SW 1271 (cell line): Measurements from ENCODE around the gene CRACR2B.

Experiments
- DNase-seq, 2 experiments: peaks; one replicate each; lab custom pipeline; 2025; lab: John Stamatoyannopoulos, UW

The CRACR2B gene

DNA sequence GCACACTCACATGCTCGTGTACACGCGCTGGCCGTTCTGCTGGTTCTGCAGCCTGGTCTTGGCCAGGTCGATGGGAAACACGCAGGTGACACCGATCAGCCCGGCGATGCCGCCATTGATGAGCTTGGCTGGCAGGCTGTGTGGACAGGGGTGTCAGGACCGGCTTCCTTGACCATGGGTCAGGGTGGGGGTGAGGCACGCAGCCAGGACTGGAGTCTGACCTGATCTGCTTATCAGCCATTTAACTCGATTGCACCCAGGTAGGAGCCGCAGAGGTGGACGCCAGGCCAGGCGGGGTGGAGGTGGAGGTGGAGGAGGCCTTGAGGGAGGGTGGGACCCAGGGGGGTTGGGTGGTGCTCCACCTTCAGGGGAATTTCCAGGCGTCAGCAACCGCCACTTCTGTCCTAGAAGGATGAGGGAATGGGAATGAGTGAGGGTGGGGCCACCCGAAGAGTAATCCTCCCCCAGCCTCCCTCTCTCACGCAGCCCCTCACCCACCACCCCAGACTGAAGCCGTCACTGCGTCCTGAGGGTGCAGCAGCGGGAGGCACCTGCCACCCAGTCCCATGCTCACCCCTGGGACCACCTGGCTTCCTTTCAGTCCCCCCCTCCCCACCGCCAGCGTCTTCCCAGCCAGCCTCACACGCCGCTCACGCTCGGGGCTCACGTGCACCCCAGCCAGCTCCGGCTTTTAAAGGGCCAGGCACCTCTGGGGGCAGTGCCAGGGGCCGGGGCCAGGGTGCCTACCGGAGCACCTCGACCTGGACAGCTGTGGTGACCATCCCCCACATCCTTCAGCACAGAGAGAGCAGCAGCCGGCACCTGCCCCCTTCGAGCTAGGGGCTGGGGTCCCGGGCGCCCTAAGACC, 32.7 kb upstream of the CRACR2B start:
- DNase-seq: no peak

DNA sequence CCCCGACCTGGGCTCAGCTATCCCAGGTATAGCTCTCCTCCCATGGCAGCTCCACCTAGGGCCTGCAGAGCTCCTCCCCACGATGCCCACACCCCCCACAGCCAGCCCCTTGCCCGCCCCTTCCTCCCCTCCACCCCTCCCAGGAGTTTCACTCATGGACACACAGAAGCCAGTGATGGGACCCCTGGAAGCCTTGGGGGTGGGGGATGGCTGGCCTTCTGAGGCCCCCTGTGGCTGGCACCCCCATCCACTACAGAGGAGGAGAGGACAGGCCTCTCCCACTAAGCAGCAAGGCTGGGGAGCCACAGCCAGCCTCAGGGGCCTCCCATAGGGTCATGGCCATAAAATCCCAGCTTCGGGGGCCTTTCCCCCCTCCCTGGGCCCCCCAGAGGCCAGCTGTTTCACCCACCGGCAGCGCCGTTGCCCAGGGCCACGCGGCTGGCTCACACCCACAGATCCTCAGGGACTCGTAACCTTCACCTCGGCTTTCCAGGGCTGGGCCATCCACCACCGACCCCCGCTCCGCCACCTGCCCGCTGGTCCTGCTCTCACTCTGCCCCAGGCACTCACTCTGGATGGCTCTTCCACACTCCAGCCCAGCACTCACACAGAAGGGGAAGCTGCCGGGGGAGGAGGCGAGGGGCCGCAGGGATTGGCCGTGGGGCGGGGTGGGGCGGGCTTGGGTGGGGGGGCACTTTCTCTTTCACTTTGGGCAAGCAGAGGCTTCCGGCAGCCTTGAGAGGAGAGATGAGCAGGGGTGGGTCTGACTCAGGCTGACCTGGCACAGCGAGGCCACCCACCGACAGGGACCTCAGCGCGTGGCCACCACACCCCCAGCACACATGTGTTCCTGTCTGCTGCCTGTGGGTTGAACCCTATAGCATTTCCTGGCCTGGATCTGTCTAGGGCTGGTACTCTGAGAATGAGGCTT, 31.8 kb upstream of the CRACR2B start:
- DNase-seq: peak; percentile 68 to 72

DNA sequence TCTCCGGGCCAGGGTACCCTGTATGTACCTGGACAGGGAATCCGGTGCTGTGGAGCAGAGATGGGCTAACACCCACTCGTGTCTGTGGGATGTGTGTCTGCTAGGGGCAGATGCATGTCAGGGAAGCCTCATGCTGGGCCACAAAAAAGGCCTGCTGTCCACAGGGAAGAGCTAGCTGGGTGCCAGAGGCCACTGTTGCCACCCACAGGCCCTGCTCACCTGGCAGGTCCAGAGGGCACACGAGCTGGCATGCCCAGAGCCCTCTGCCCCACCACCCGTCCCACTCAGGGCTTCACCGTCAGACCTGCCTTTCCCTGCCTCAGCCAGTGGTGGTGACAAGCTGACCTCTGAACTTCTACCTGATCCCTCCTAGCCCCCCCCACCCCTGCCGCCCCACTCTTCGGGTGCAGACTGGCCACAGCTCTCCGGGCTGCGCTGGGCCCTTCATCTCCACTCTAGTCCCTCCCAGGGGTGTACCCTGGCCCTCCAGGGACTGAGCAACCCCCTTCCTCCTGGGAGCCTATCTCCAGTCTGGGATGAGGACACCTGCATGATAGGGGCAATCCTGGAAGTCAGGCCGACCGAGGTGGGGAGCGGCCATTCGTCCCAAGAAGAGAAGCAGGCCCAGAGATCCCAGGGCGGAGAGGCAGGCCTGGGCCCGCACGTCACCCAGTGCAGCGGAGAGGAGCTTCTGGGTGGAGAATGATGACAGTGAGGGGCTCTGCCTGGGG, 31.0 kb upstream of the CRACR2B start:
- no peak for DNase-seq

DNA sequence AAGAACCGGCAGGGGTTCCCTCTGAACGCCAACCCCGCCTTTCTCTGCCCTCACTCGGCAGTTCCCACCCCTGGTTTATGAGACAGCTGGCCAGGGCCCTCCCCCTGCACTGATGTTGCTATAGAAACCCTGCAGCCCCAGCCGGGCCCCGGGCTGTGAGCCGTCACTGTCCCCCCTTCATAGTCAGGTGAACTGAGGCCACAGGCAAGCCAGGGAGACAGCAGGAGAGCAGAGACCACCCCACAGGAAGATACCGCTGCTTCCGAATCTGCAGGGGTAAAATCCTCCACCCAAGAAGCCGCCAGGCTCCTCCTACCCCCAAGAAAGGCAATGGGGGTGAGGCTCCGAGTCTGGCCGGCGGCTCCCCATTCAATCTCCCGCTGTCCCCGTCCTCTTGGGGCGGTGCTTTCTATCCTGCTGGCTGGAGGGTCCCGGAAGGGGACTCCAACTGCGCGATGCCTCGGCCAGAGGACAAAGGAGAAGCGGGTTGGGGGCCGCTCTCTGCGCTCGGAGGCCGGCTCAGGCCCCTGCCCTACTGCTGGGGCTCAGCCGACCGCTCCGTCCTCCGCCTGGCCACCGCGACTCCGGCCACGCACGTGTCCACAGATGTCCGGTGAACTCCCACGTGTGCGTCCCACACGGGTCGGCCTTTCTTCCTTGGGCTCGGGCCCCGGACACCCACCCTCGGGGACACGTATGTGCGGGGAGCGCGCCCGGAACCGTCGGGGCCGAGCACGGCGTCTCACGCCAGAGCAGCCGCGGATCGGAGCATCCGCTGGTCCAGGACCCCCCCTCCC, 30.2 kb upstream of the CRACR2B start:
- DNase-seq: peak; percentile 48 to 74

DNA sequence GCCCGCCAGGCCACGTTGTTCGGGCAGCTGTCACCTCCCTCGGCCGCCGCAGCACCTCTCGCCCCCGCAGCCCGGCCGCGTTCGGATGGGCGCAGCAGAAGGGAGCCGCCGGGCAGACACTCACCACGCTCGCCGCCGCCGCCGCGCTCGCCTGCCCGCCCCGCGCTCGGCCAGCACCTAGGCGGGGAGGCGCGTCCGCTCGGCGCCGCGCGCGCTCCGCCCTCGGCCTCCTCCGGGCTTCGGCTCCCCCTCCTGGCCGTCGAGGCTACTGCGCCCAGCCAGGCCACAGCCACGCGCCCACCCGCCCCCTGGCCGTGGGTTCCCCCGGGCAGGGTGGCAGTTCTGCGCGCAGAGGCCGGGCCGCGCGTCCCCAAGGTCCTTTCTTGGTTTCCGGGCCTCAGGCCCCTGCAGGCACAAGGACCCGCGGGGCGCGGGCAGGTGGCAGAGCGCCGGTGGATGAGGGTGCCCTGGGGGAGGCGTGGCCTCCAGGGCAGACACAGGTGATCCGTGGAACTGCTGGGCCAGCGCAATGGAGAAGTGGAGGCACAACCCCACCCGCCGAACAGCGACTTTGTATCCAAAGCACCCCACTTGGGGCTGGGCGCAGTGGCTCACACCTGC, 29.5 kb upstream of the CRACR2B start, which contains the start of gene SLC25A22:
SLC25A22 (minus strand) TSS at position 189 of the 621 bp plus-strand sequence. CDS start 3,275 bp downstream, outside the sequence.
- peak in 1 of 2 experiments; percentile 62 for DNase-seq

DNA sequence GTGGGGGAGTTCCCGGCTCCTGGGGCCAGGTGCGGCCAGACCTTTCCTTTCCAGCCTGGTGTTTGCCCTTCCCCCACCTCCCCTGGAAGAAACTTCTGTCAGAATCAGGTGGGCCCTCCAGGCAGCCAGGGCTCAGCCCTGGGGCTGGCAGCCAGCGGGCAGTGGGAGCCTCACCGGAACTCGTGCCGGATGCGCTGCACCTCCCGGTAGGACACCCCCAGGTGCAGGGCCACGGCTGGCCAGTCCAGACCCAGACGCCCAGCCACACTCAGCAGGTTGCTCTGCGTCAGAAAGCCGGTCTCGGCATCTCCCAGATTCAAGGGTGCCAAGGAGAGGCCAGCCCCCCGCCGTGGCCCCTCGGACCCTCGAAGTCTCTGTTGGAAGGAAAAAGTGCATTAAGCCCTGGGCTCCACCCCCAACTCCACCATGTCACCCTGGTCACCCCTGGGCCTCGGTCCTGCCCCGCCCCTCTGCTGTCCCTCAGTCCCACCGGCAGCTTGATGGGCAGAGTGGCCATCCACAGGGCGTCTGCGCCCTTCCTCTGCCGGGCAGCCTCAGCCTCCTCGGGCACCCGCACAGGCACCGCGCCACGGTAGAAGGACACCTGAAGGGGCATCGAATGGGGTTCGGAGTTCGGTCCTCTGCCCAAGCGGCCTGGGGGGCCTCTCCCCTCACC, 27.9 kb upstream of the CRACR2B start:
- no peak for DNase-seq

DNA sequence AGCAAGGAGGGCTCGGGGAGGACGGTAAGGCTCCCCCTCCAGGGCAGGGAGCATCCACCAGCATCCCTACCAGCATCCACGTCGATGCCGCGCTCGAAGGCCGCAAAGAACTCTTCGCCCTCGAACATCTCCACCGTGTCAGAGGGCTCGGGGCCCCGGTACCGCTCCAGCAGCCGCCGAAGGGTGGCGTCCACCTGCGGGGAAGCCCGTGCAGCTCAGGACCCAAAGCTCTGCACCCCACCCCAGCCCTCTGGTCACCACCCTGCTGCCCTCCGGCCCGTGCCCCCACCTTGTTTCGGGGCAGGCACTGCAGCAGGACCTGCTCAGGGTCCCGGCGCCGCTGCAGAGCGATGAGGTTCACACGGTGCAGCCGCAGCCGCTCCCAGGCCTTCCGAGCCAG, 27.2 kb upstream of the CRACR2B start:
- no peak for DNase-seq

DNA sequence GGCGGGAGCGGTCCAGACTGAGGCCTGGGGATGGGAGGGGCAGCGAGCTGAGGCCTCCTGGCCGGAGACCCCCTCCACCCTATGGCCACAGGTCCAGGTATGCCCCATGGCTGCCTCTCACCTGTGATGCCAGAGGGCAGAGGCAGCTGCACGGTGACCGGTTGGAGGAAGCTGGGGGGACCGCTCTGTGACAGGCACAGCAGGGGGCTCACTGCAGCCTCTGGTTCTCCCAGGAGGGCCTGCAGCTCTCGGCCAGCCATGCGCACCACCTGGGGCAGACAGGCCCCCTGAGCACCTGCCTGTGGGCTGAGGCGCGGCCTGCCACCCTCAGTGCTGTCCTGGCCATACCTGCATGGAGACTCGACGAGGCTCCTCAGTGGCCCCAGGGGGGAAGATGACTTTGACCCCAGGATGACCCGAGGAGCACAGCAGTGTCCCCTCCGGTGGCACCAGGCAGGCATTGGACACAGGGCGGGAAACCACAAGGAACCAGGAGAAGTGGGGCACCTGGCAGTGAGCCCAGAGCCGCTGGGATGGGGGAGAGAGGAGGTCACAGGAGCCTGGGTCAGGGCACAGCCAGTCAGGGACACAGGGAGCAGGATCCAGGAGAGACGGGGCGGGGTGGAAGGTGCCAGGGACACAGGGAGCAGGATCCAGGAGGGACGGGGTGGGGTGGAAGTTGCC, 26.5 kb upstream of the CRACR2B start:
- DNase-seq: no peak

DNA sequence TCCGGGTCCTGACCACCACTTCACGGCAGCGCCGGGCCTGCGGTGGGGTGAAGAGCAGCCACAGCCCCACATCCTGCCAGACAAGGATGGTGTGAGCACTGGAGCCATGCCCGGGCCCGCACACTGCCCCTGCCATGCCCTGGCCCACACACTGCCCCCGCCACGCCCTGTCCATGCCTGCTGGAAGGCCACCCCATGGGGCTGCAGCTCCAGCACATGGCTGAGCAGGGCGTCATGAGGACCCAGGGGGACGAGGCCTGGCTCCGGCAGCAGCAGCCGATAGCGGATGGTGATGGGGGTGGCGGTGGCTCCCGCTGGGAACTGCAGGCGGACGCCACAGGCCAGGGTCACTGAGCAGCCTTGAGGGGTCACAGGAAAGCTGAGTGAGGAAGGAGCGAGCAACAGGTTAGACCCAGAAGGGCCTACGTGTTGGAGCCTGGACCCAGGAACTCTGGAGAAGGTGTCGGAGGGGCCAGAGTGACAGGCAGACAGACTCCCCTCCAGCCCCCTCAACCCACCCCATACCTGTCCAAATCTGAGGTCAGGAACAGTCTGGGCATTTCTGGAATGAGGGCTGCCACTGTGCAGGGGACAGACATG, 25.6 kb upstream of the CRACR2B start:
- no peak for DNase-seq

DNA sequence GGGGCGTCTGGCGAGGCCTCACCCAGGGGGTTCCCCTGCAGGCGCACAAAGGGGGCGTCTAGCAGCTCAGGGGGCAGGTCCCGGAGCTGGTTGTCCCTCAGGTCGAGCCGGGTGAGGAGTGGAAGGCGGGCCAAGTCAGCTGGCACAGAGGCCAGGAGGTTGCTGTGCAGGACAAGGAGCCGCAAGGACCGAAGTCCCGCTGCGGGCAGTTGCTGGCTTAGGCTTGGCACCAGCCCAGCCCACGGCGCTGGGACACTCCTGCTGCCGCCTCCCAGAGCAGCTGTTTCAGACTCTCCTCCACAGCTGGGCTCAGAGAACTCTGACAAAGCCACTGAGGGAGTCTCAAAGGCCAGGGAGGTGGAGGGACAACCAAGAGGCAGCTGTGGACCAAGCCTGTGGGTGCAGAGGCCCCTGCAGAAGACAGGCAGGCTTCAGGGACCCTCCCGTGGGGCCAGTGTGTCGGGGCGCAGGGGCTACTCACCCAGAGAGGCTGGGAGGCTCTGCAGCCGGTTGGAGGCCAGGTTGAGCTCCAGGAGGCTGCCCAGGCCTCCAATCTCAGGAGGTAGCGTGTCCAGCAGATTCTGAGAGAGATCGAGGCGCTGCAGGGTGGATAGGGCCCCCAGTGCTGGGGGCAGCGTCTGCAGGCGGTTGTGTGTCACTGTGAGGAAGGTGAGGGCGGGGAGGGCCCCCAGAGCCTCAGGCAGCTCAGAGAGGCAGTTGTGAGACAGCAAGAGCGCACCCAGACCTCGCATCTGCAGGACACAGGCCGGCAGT, 24.8 kb upstream of the CRACR2B start:
- no peak for DNase-seq

DNA sequence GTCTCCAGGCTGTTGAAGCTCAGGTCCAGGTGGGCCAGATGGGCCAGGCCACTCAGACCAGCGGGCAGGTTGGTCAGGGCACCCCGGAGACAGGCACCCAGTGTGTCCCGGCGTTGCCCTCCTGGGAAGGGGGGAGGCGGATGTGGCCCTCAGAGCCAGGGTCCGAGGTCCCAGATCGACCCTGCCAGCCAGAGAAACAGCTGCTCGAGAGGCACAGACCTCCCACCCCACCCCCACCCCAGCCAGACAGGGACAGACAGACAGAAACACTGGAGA, 24.3 kb upstream of the CRACR2B start:
- no peak for DNase-seq

DNA sequence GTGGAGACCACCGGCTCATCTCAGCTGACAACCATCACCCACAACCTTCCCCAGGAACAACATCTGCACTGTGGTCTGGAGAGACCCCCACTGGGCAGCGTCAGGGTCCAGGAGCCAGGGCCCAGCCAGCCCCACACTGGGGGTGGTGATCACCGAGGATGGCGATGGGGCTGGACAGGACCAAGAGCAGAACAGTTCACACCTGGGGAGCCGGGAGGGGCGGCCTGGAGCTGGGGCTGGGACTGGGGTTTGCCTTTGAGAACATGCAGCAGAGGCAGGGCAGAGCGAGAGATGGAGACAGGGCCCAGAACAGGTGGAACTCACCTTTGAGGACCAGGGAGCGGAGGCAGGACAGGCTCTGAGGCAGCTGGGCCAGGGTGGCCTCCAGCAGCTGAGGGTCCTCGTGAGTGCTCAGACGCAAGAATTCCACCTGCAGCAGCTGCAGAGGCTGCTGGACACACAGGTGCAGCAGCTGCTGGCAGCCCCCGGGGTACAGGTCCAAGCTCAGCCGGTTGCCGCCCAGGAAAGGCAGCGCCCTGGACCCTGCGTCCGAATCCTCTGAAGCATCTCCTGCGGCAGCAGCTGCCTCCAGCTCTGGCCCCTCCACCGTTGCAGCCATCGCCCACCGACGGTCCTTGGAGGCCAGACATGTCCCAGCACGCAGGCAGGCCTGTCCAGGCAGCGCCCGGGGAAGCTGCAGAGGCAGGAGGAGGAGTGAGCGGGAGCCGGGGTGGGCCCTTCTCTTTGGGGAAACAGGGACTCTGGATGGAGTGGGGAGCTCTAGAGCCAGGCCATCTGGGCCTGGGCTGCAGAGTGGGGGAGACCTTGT, 23.7 kb upstream of the CRACR2B start:
- DNase-seq: no peak

DNA sequence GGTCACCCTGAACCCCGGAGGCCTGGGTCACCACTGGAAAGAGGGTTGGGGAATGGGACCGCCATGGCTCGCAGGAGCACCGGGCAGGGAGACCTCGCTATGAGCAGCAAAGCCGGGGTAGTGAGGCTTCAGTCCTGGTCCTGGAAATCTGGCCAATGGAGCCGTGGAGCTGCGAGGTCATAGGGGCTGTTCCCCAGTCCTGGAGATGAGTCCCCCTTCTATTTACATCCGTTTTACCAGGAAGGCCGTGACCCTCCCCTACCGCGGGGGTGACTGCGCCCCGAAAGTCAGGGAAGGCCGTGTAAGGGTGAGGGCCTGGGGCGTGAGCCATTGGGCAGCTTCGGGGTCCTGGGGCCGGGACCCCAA, 23.1 kb upstream of the CRACR2B start:
- no peak for DNase-seq

DNA sequence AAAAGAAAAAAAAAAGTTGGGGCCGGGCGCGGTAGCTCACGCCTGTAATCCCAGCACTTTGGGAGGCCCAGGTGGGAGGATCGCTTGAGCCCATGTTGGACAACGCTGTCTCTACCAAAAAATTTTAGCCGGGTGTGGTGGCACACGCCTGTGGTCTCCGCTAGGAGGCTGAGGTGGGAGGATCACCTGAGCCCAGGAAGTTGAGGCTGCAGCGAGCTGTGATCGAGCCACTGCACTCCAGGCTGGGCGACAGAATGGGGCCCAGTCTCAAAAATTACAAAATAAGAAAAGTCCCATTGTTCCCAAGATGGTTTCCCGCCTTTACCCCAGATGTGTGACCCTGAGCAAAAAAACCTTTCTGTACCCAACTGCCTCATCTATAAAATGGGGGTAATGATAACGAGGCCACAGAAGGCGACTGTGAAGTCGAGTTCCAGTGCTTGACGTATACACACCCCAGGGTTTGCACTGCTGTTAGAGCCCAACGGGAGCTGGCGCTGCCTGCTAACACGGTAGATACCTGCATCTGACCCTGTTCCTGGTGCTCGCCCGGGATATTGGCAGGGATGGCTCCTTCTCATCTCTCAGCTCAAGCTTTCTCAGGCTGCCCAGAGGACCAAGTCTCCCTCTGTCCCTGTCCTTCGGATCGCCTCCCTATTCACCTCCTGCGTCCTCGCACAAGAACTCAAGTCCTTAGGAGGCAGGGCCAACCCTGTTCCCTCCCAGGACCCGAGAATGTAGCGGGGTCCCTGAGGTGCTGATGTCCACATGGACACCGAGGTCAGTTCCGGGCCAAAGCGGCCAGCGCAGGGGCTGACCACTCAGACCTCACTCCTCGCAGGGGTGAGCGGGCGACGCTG, 19.1 kb upstream of the CRACR2B start:
- DNase-seq: peak in 1 of 2 experiments; percentile 60

DNA sequence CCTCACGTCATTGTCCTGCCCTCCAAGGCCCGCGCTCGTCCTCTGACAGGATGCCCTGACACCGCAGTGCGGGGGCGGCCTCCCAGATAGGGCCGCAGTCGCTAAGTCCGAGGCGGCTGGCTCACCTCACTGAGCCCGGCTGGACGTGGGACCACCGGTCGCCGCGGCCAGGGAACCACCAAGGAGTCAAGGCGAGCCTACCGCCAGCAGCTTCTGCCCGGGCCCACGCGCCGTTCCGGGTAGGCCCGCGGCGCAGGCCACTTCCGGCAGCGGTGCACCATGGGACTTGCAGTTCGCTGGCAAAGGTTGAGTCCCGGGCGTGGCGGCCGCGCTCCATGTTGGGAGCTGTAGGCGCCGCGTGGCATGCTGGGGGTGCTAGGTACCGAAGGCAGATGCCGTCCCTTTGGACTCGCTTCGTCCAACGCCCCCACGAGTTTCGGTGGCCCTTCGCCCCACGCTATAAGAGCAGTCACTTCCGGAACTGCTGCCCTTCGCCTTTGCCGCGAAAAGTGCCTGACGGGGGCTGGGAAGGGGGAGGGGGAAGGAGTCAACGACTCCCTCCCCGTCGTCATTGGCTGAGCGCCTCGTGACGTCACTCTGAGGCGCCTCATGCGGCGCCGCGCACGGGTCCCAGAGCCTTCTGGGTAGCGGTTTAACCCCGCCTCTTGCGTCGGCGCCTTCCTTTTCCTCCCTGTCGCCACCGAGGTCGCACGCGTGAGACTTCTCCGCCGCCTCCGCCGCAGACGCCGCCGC, 18.3 kb upstream of the CRACR2B start, which contains the start of gene RPLP2:
RPLP2 (plus strand) TSS at position 681 of the 753 bp plus-strand sequence. CDS start 268 bp downstream, outside the sequence.
- DNase-seq: peak; percentile 96 to 97

DNA sequence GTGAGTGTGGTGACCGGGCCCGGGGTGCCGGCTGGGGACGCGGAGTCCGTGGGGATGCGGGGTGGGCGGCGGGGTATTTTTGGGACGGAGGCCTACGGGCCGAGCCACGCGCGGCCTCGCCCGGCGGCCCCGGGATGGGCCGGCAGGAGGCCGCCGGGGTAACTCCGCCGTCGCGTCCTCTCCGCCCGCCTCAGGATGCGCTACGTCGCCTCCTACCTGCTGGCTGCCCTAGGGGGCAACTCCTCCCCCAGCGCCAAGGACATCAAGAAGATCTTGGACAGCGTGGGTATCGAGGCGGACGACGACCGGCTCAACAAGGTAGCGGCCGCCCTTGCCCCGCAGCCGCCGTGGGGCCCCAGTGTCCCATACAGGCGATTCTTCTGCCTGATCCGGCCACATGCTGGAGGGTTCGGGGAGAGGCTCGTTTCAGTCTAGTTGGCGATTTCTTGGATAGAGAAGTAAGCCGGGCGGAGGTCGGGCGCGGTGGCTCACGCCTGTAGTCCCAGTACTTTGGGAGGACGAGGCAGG, 17.6 kb upstream of the CRACR2B start:
- DNase-seq: no peak
